Liver (tissue), 9 donors: ENCODE results near the gene JTB. TPM values are rescaled to one million over a fixed set of nuclear protein-coding genes. Genes with fewer than 3 reads are reported as not detected.
A peak's percentile ranks its signal among the peaks of the same experiment; 100 is the strongest.

Experiments used
- DNase-seq: peaks from one replicate; pipeline ENCODE4 v3.0.0-alpha.2; 2017; ENCODE audit warnings: low spot score
- H3K27ac ChIP-seq, 2 donors: one replicate each; pipeline ENCODE4 v1.7.0; 2013; ENCODE audit warnings: inconsistent platforms in 2 of 2, low read length in 2 of 2, control low read depth in 1 of 2, low read depth in 1 of 2, mild to moderate bottlenecking in 1 of 2
- H3K27me3 ChIP-seq, 4 donors: one replicate each; pipeline versions ENCODE4 v1.6.1 to v1.7.0; 2013; ENCODE audit warnings: low read length in 3 of 4, inconsistent platforms in 1 of 4, mild to moderate bottlenecking in 1 of 4, moderate library complexity in 1 of 4; ENCODE audit not compliant: control insufficient read depth in 4 of 4, insufficient read depth in 4 of 4
- H3K36me3 ChIP-seq, 4 donors: one replicate each; pipeline versions ENCODE4 v1.6.1 to v1.7.0; 2013; ENCODE audit warnings: low read length in 3 of 4, mild to moderate bottlenecking in 3 of 4, low read depth in 1 of 4, moderate library complexity in 1 of 4; ENCODE audit not compliant: control insufficient read depth in 4 of 4, insufficient read depth in 3 of 4
- H3K4me1 ChIP-seq, 4 donors: one replicate each; pipeline versions ENCODE4 v1.6.1 to v1.7.0; 2013; ENCODE audit warnings: low read length in 3 of 4, mild to moderate bottlenecking in 3 of 4, moderate library complexity in 1 of 4; ENCODE audit not compliant: control insufficient read depth in 4 of 4, insufficient read depth in 4 of 4
- H3K4me3 ChIP-seq, 3 donors: one replicate each; pipeline versions ENCODE4 v1.6.1 to v1.7.0; 2013; ENCODE audit warnings: low read length in 3 of 3, control low read depth in 1 of 3, low read depth in 1 of 3, mild to moderate bottlenecking in 1 of 3
- H3K9ac ChIP-seq, 2 donors: one replicate each; pipeline ENCODE4 v1.7.0; 2013; ENCODE audit warnings: low read length in 2 of 2, mild to moderate bottlenecking in 2 of 2, moderate library complexity in 2 of 2, control low read depth in 1 of 2, low read depth in 1 of 2
- H3K9me3 ChIP-seq, 4 donors: one replicate each; pipeline versions ENCODE4 v1.6.1 to v1.7.0; 2013; ENCODE audit warnings: low read length in 3 of 4; ENCODE audit not compliant: control insufficient read depth in 4 of 4
- EGR1 ChIP-seq, 2 donors: IDR thresholded peaks; 2 replicates each; pipeline ENCODE4 v1.6.1; 2016 to 2018; ENCODE audit warnings: antibody characterized with exemption in 2 of 2, low read depth in 2 of 2
- GABPA ChIP-seq, 2 donors: IDR thresholded peaks in 1 of 2; conservative IDR thresholded peaks in 1 of 2; 2 replicates each; pipeline ENCODE4 v1.6.1; 2016; ENCODE audit warnings: antibody characterized with exemption in 2 of 2, mild to moderate bottlenecking in 1 of 2, moderate library complexity in 1 of 2
- HNF4A ChIP-seq, 2 donors: conservative IDR thresholded peaks; 2 replicates each; pipeline ENCODE4 v1.6.1; 2016; ENCODE audit warnings: antibody characterized with exemption in 2 of 2, mild to moderate bottlenecking in 2 of 2
- HNF4G ChIP-seq: IDR thresholded peaks from 2 replicates; pipeline ENCODE4 v1.6.1; 2016; ENCODE audit warnings: antibody characterized with exemption
- JUND ChIP-seq, 2 donors: IDR thresholded peaks; 2 replicates each; pipeline ENCODE4 v1.6.1; 2016; ENCODE audit warnings: antibody characterized with exemption in 2 of 2
- NR2F2 ChIP-seq: IDR thresholded peaks from 2 replicates; pipeline ENCODE4 v1.6.1; 2016; ENCODE audit warnings: antibody characterized with exemption
- RAD21 ChIP-seq, 2 donors: IDR thresholded peaks; 2 replicates each; pipeline ENCODE4 v1.6.1; 2016; ENCODE audit warnings: antibody characterized with exemption in 2 of 2, mild to moderate bottlenecking in 2 of 2
- RXRA ChIP-seq, 2 donors: IDR thresholded peaks; 2 replicates each; pipeline ENCODE4 v1.6.1; 2017 to 2018; ENCODE audit warnings: antibody characterized with exemption in 2 of 2, mild to moderate bottlenecking in 1 of 2
- SP1 ChIP-seq: IDR thresholded peaks from 2 replicates; pipeline ENCODE4 v1.6.1; 2018; ENCODE audit warnings: antibody characterized with exemption, mild to moderate bottlenecking
- TAF1 ChIP-seq: conservative IDR thresholded peaks from 2 replicates; pipeline ENCODE4 v1.6.1; 2016; ENCODE audit warnings: antibody characterized with exemption, mild to moderate bottlenecking
- YY1 ChIP-seq: IDR thresholded peaks from 2 replicates; pipeline ENCODE4 v1.6.1; 2016; ENCODE audit warnings: antibody characterized with exemption, mild to moderate bottlenecking
- WGBS: extraction: QIAGEN DNeasy Blood & Tissue Kit; methylation state at CpG from one replicate; pipeline ENCODE4 v1.1.7; 2013; 5-methylcytosine and 5-hydroxymethylcytosine counted together
- polyA plus RNA-seq, 2 donors: library from polyadenylated mRNA; stranded (reverse) in 1 of 2; unstranded in 1 of 2; fragments of 200-250 nt in 1 of 2; fragments of >200 nt in 1 of 2; fragmentation: Nextera tagmentation in 1 of 2; extraction: Ambion mirVana in 1 of 2; gene quantifications; one replicate each; pipeline versions ENCODE4 v1.2.1 to v1.2.3, GENCODE V29; 2013 to 2015
- total RNA-seq, 2 donors: library from RNA; depleted of rRNA; stranded (reverse); fragments of >200 nt; gene quantifications; one replicate each; pipeline ENCODE4 v1.2.3, GENCODE V29; 2014
- TF ChIP-seq, protein P1 (sequence below): fragments of 150-350 bp; IDR thresholded peaks from 2 replicates; pipeline ENCODE4 v1.5.1; 2017; ENCODE audit warnings: improper control_type of control experiment, low read depth, low read length; ENCODE audit not compliant: missing input control
- TF ChIP-seq, protein P2 (sequence below): IDR thresholded peaks from 2 replicates; pipeline ENCODE4 v1.6.1; 2016; ENCODE audit warnings: antibody characterized with exemption
- TF ChIP-seq, protein P3 (sequence below): IDR thresholded peaks from 2 replicates; pipeline ENCODE4 v1.6.1; 2016; ENCODE audit warnings: antibody characterized with exemption
- TF ChIP-seq, protein P4 (sequence below): IDR thresholded peaks from 2 replicates; pipeline ENCODE4 v1.6.1; 2016; ENCODE audit warnings: antibody characterized with exemption
- donor health status: healthy.
- donor health status: healthy.
- donor health status: healthy.
- donor health status: healthy.
- donor health status: healthy.

Gene JTB
- total and polyA plus RNA-seq, 4 donors: 88.9 to 182 (median 124) TPM

DNA sequence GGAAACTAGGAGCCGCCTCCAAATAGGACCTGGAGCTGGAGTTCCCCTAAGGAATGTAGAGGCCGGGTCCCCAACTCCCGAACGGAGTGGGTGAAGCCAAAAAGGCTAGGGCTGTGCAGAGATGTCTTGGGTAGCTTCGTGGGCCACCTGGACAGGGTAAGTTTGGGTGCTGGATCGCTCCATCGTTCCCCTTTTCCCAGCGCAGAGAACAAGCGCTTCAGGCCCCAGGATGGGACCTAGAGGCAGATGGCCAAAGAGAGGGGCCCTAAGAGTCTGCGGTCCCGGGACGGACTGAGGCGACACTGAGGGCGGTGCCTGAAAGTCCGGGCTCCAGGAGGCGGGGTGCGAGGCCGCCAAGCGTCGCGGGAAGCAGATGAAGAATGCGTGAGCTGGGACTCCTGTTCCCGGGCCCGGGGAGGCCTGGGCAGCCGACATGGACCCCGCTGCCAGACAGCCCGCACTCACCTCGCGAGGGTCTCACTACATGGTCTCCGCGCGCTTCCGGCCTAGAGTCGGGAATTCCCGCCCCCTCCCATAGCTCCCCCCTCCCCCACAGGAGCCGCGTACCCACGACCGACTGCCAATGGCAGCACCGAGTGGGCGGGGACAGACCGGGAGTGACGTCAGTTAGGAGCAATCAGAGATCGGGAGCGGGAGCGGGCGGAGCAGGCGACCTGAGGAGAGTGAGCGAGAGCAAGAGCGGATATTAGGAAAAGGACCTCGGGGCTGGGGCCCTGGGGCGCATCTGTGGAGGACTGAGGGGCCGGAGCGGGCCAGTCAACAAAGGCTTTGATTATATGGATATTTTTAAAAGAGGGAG is 14.2 kb downstream of the JTB start, which contains the start of gene SLC39A1:
Gene SLC39A1, minus strand, starts transcription at position 508 of the 820 bp plus-strand sequence. CDS start 822 bp downstream, outside the sequence.
- WGBS: under 1% methylated on average over 54 of the region's 54 CpGs
- Histone ChIP-seq H3K36me3 (peaks cover 0 to 8% (median 1%) of the 10 kb centered on the region in 4 donors), H3K27me3 (no peaks in the 10 kb centered on the region), H3K4me3 (peak within 1 kb of the TSS; percentile 69 to 81 (median 75)), H3K27ac (peak within 1 kb of the TSS; percentile 94 to 95), H3K9ac (peak within 1 kb of the TSS; percentile 77 to 78), H3K9me3 (no peaks in the 10 kb centered on the region), H3K4me1 (peaks cover 7 to 46% (median 35%) of the 10 kb centered on the region in 4 donors)
- peak; percentile 65 for TF ChIP-seq TAF1
- TF ChIP-seq, protein P1, sequence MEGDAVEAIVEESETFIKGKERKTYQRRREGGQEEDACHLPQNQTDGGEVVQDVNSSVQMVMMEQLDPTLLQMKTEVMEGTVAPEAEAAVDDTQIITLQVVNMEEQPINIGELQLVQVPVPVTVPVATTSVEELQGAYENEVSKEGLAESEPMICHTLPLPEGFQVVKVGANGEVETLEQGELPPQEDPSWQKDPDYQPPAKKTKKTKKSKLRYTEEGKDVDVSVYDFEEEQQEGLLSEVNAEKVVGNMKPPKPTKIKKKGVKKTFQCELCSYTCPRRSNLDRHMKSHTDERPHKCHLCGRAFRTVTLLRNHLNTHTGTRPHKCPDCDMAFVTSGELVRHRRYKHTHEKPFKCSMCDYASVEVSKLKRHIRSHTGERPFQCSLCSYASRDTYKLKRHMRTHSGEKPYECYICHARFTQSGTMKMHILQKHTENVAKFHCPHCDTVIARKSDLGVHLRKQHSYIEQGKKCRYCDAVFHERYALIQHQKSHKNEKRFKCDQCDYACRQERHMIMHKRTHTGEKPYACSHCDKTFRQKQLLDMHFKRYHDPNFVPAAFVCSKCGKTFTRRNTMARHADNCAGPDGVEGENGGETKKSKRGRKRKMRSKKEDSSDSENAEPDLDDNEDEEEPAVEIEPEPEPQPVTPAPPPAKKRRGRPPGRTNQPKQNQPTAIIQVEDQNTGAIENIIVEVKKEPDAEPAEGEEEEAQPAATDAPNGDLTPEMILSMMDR: no peak
- peak; percentile 75 for TF ChIP-seq SP1
- TF ChIP-seq YY1: peak; percentile 66
- TF ChIP-seq, protein P2, sequence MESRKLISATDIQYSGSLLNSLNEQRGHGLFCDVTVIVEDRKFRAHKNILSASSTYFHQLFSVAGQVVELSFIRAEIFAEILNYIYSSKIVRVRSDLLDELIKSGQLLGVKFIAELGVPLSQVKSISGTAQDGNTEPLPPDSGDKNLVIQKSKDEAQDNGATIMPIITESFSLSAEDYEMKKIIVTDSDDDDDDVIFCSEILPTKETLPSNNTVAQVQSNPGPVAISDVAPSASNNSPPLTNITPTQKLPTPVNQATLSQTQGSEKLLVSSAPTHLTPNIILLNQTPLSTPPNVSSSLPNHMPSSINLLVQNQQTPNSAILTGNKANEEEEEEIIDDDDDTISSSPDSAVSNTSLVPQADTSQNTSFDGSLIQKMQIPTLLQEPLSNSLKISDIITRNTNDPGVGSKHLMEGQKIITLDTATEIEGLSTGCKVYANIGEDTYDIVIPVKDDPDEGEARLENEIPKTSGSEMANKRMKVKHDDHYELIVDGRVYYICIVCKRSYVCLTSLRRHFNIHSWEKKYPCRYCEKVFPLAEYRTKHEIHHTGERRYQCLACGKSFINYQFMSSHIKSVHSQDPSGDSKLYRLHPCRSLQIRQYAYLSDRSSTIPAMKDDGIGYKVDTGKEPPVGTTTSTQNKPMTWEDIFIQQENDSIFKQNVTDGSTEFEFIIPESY: peak; percentile 73
- TF ChIP-seq, protein P3, sequence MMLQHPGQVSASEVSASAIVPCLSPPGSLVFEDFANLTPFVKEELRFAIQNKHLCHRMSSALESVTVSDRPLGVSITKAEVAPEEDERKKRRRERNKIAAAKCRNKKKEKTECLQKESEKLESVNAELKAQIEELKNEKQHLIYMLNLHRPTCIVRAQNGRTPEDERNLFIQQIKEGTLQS: no peak
- TF ChIP-seq JUND (IDR thresholded peaks at IDR 0.05): peak; percentile 46 to 49
- peak in 1 of 2 donors; percentile 29 for TF ChIP-seq GABPA (IDR thresholded peaks at IDR 0.05 in 1 of 2, conservative IDR thresholded peaks at IDR 0.05 in 1 of 2)
- peak; percentile 99 for DNase-seq

DNA sequence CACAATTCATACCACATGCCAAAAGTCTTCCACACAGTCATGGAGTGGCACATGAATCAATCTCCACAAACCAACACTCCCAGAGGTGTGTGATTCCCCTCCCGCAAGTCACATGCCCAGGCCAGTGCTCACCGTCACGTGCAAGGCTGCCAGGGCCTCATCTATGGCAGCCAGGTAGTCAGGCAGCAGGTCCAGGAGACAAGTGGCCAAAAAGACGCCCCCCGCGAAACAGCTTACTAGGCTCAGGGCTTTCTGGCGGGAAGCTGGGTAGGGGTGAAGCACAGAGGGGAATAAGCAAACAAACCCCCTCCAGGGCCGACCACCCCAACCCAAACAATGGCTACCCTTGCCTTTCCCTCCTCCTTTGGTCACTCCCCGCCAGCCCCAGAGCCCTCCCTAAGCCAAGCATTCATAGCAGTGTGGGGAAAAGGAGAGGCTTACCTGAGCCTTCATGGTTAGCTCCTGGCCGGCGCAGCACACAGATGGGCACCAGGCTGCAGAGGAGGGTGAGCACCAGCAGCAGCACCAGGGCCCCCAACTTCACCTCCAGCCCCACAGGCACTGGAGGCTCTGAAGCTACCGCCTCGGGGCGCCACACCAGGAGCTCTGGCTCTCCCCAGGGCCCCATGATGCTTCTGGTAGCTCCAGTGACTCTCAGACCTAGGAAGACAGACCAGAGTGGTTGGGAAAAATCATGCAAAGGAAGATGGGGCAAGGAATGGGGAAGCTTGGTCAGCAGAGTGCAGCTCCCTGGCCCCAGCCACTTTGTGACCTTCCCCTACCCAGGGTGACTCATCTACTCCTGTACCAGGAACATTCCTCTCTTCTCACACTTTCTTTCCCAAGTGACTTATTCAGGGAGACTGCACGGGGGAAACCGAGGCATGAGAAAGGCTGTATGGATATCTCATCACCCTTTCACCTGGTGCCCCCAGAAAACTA is 15.1 kb downstream of the JTB start:
- Histone ChIP-seq H3K9me3 (no peaks in the 10 kb centered on the region), H3K36me3 (peaks cover 0 to 8% (median 1%) of the 10 kb centered on the region in 4 donors), H3K9ac (peak overlapping the region; percentile 77 to 78), H3K4me1 (peaks cover 7 to 44% (median 35%) of the 10 kb centered on the region in 4 donors), H3K4me3 (peak overlapping the region; percentile 45 to 71 (median 69)), H3K27me3 (no peaks in the 10 kb centered on the region), H3K27ac (peak overlapping the region; percentile 94 to 95)
- WGBS: 62% methylated on average over 16 of the region's 16 CpGs
- DNase-seq: no peak
- peak in 1 of 2 donors; percentile 72 for TF ChIP-seq JUND (IDR thresholded peaks at IDR 0.05)
- TF ChIP-seq YY1: no peak

DNA sequence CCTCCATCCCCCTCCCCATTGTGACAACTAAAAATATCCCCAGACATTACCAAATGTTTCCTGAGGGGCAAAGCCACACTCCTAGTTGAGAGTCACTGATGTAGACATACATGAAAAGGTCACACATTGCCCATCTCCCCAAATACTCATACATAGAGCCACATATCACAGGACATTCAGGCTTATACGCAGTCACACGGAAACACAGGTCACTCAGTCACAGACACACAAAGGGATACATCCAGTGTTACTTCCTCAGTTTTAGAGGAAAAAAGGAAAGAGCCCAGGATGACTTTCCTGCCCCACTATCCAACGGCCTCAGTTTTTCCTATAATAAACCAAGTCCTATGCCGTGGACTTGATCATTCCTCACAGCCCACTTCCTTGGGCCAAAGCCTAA is 16.1 kb downstream of the JTB start:
- H3K4me1 ChIP-seq: peaks cover 12 to 52% (median 41%) of the 10 kb centered on the region in 4 donors
- peaks cover 0 to 8% (median 1%) of the 10 kb centered on the region in 4 donors for H3K36me3 ChIP-seq
- no peak overlapping the region for H3K9ac ChIP-seq
- no peak overlapping the region for H3K4me3 ChIP-seq
- H3K9me3 ChIP-seq: no peaks in the 10 kb centered on the region
- no peaks in the 10 kb centered on the region for H3K27me3 ChIP-seq
- 77% methylated on average over 4 of the region's 4 CpGs for WGBS
- no peak for DNase-seq
- H3K27ac ChIP-seq: no peak overlapping the region
- no peak for TF ChIP-seq JUND (IDR thresholded peaks at IDR 0.05)
- TF ChIP-seq YY1: no peak
- TF ChIP-seq RXRA (IDR thresholded peaks at IDR 0.05): no peak
- no peak for TF ChIP-seq NR2F2
- TF ChIP-seq, protein P1: no peak
- TF ChIP-seq, protein P4, sequence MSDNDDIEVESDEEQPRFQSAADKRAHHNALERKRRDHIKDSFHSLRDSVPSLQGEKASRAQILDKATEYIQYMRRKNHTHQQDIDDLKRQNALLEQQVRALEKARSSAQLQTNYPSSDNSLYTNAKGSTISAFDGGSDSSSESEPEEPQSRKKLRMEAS: no peak
- TF ChIP-seq HNF4A (conservative IDR thresholded peaks at IDR 0.05): no peak
- TF ChIP-seq RAD21 (IDR thresholded peaks at IDR 0.05): no peak
- no peak for TF ChIP-seq EGR1 (IDR thresholded peaks at IDR 0.05; ENCODE audit: low read depth in 2 of 2)
- TF ChIP-seq HNF4G: no peak
- no peak for TF ChIP-seq SP1
- no peak for TF ChIP-seq GABPA (IDR thresholded peaks at IDR 0.05 in 1 of 2, conservative IDR thresholded peaks at IDR 0.05 in 1 of 2)
